HEK293 (cell line): ENCODE results near the gene OR14J1.
"Not testable (repeated sequence)": the region's sequence is repeated elsewhere in the genome, so short reads cannot be mapped to it uniquely, and the experiment has no call there.

Experiments used
- CTCF ChIA-PET: fragments of 350-600 bp; formaldehyde crosslinking; extraction: SDS; loops from one replicate; lab custom pipeline; 2021; ENCODE audit warnings: antibody characterized with exemption; lab: Yijun Ruan, JAX
- POLR2A ChIA-PET: fragments of 300-600 bp; formaldehyde crosslinking; extraction: SDS; loops from one replicate; lab custom pipeline; 2020; ENCODE audit warnings: antibody characterized with exemption, inconsistent platforms; lab: Yijun Ruan, JAX
- H3K27ac ChIP-seq: fragments of 200-500 bp; sonication (Bioruptor generic); 2 replicates; pipeline ENCODE4 v1.5.1; 2014; ENCODE audit warnings: low read depth, low read length, control low read depth, inconsistent platforms; ENCODE audit errors: extremely low read depth
- H3K36me3 ChIP-seq, 2 experiments: fragments of 200-500 bp in 1 of 2; sonication (Bioruptor generic) in 1 of 2; 1 replicate in 1 of 2; 2 replicates in 1 of 2; pipeline ENCODE4 v1.5.1; 2014 to 2017; ENCODE audit warnings: inconsistent platforms in 2 of 2, low read length in 2 of 2; ENCODE audit not compliant: control insufficient read depth in 2 of 2, insufficient read depth in 1 of 2
- H3K4me1 ChIP-seq: fragments of 200-500 bp; sonication (Bioruptor generic); 2 replicates; pipeline ENCODE4 v1.5.1; 2014; ENCODE audit warnings: mild to moderate bottlenecking, low read length, inconsistent platforms; ENCODE audit not compliant: control insufficient read depth, insufficient read depth
- H3K4me3 ChIP-seq: 2 replicates; pipeline ENCODE4 v1.5.1; 2011; ENCODE audit warnings: low read depth, mild to moderate bottlenecking, control low read depth, low read length, moderate library complexity
- H3K9me3 ChIP-seq: fragments of 200-500 bp; sonication (Bioruptor generic); 2 replicates; pipeline ENCODE4 v1.5.1; 2014; ENCODE audit warnings: low read depth, low read length, inconsistent platforms; ENCODE audit not compliant: control insufficient read depth, insufficient read depth
- BCL11B ChIP-seq: fragments of 450-650 bp; formaldehyde crosslinking; IDR thresholded peaks from 2 replicates; pipeline ENCODE4 v1.5.1; 2016; ENCODE audit warnings: low read depth, missing biosample characterization, missing genetic modification characterization
- KLF8 ChIP-seq: fragments of 450-650 bp; formaldehyde crosslinking; IDR thresholded peaks from 2 replicates; pipeline ENCODE4 v1.5.1; 2016; ENCODE audit warnings: missing biosample characterization, missing genetic modification characterization
- PRDM1 ChIP-seq: fragments of 450-650 bp; formaldehyde crosslinking; IDR thresholded peaks from 2 replicates; pipeline ENCODE4; 2016; ENCODE audit warnings: missing biosample characterization, missing genetic modification characterization
- SALL2 ChIP-seq: fragments of 450-650 bp; formaldehyde crosslinking; IDR thresholded peaks from 2 replicates; pipeline ENCODE4 v1.5.0; 2017; ENCODE audit warnings: missing biosample characterization, mild to moderate bottlenecking, missing genetic modification characterization, borderline replicate concordance
- TSHZ1 ChIP-seq: fragments of 450-650 bp; formaldehyde crosslinking; IDR thresholded peaks from 2 replicates; pipeline ENCODE4 v1.5.1; 2016; ENCODE audit warnings: missing biosample characterization, missing genetic modification characterization, borderline replicate concordance
- ZBTB8A ChIP-seq: fragments of 450-650 bp; formaldehyde crosslinking; IDR thresholded peaks from 2 replicates; pipeline ENCODE4 v1.5.1; 2016; ENCODE audit warnings: missing biosample characterization, missing genetic modification characterization
- ZFHX2 ChIP-seq: fragments of 450-650 bp; formaldehyde crosslinking; conservative IDR thresholded peaks from 2 replicates; pipeline ENCODE4 v1.5.1; 2016; ENCODE audit warnings: missing biosample characterization, missing genetic modification characterization
- ZNF10 ChIP-seq: fragments of 450-650 bp; formaldehyde crosslinking; IDR thresholded peaks from 2 replicates; pipeline ENCODE4 v1.5.1; 2017; ENCODE audit warnings: missing biosample characterization, missing genetic modification characterization
- ZNF148 ChIP-seq: fragments of 450-650 bp; formaldehyde crosslinking; IDR thresholded peaks from 2 replicates; pipeline ENCODE4 v1.5.0; 2017; ENCODE audit warnings: missing biosample characterization, missing genetic modification characterization, borderline replicate concordance
- ZNF174 ChIP-seq: fragments of 450-650 bp; formaldehyde crosslinking; IDR thresholded peaks from 2 replicates; pipeline ENCODE4 v1.5.0; 2017; ENCODE audit warnings: missing biosample characterization, mild to moderate bottlenecking, missing genetic modification characterization
- ZNF175 ChIP-seq: fragments of 450-650 bp; formaldehyde crosslinking; IDR thresholded peaks from 2 replicates; pipeline ENCODE4 v1.5.1; 2016; ENCODE audit warnings: missing biosample characterization, missing genetic modification characterization
- ZNF26 ChIP-seq: fragments of 450-650 bp; formaldehyde crosslinking; IDR thresholded peaks from 2 replicates; pipeline ENCODE4 v1.5.1; 2016; ENCODE audit warnings: missing biosample characterization, missing genetic modification characterization
- ZNF266 ChIP-seq: fragments of 450-650 bp; formaldehyde crosslinking; IDR thresholded peaks from 2 replicates; pipeline ENCODE4 v1.5.1; 2016; ENCODE audit warnings: missing biosample characterization, missing genetic modification characterization, low read depth
- ZNF426 ChIP-seq: fragments of 450-650 bp; formaldehyde crosslinking; IDR thresholded peaks from 2 replicates; pipeline ENCODE4 v1.5.1; 2017; ENCODE audit warnings: missing biosample characterization, missing genetic modification characterization, mild to moderate bottlenecking, inconsistent platforms, moderate library complexity
- ZNF521 ChIP-seq: fragments of 450-650 bp; formaldehyde crosslinking; IDR thresholded peaks from 2 replicates; pipeline ENCODE4 v1.5.1; 2017; ENCODE audit warnings: missing biosample characterization, mild to moderate bottlenecking, missing genetic modification characterization
- ZNF585B ChIP-seq: fragments of 450-650 bp; formaldehyde crosslinking; IDR thresholded peaks from 2 replicates; pipeline ENCODE4 v1.5.1; 2016; ENCODE audit warnings: missing biosample characterization, missing genetic modification characterization

Gene OR14J1

GRCh38 chr6:29294499-29294914 is 7.0 kb upstream of the OR14J1 start:
- Histone ChIP-seq H3K27ac (no peak overlapping the region), H3K4me1 (no peaks in the 10 kb centered on the region), H3K4me3 (no peak overlapping the region), H3K9me3 (no peaks in the 10 kb centered on the region), H3K36me3 (no peaks in the 10 kb centered on the region)
- CTCF ChIA-PET, result interaction anchor here (0.5 to 0.9 kb wide), 3 partner anchors 53 to 357 kb away, joined by 3 read pairs; no protein-coding TSS in a partner anchor
- no peak for TF ChIP-seq ZFHX2 (tag by site-specific recombination)
- no peak for TF ChIP-seq PRDM1 (tag by site-specific recombination)
- TF ChIP-seq ZBTB8A (tag by site-specific recombination), result no peak
- TF ChIP-seq ZNF148 (tag by site-specific recombination), result no peak
- POLR2A ChIA-PET, result no interaction called here

GRCh38 chr6:29295181-29295585 is 6.3 kb upstream of the OR14J1 start:
- no peak overlapping the region for H3K4me3 ChIP-seq
- ChIA-PET POLR2A (no interaction called here), CTCF (interaction anchor here (0.5 kb wide), 2 partner anchors 10 to 143 kb away, joined by 3 read pairs; no protein-coding TSS in a partner anchor)
- H3K4me1 ChIP-seq, result no peaks in the 10 kb centered on the region
- H3K27ac ChIP-seq, result no peak overlapping the region
- H3K9me3 ChIP-seq, result no peaks in the 10 kb centered on the region
- no peak for TF ChIP-seq ZNF266 (tag by site-specific recombination)
- H3K36me3 ChIP-seq, result no peaks in the 10 kb centered on the region

- POLR2A ChIA-PET, result no interaction called here
- Histone ChIP-seq H3K36me3 (no peaks in the 10 kb centered on the region), H3K27ac (no peak overlapping the region), H3K9me3 (no peaks in the 10 kb centered on the region), H3K4me3 (no peak overlapping the region), H3K4me1 (no peaks in the 10 kb centered on the region)
- CTCF ChIA-PET, result interaction anchor here (0.5 kb wide), 1 partner anchor 10 kb away, joined by 3 read pairs; no protein-coding TSS in a partner anchor
- TF ChIP-seq ZNF174 (tag by site-specific recombination) (no peak), ZNF175 (tag by site-specific recombination) (no peak)
These were observed 5.9 kb upstream of the OR14J1 start for GRCh38 chr6:29295623-29296022.

GRCh38 chr6:29319931-29320330 is 18.4 kb downstream of the OR14J1 start:
- Histone ChIP-seq H3K4me1 (no peaks in the 10 kb centered on the region), H3K4me3 (no peak overlapping the region), H3K36me3 (no peaks in the 10 kb centered on the region), H3K27ac (no peak overlapping the region), H3K9me3 (no peaks in the 10 kb centered on the region)
- ChIA-PET POLR2A (no interaction called here), CTCF (no interaction called here)
- no peak for TF ChIP-seq ZNF585B (tag by site-specific recombination)
- TF ChIP-seq KLF8 (tag by site-specific recombination), result no peak
- no peak for TF ChIP-seq BCL11B (tag by site-specific recombination)
- no peak for TF ChIP-seq ZNF26 (tag by site-specific recombination)
- no peak for TF ChIP-seq SALL2 (tag by site-specific recombination)
- no peak for TF ChIP-seq ZNF426 (tag by site-specific recombination)
- TF ChIP-seq TSHZ1 (tag by site-specific recombination), result no peak
- no peak for TF ChIP-seq ZNF521 (tag by site-specific recombination)
- TF ChIP-seq ZBTB8A (tag by site-specific recombination), result no peak
- TF ChIP-seq PRDM1 (tag by site-specific recombination), result no peak
- TF ChIP-seq ZNF10, result no peak

GRCh38 chr6:29323332-29323731 is 21.8 kb downstream of the OR14J1 start:
- H3K9me3 ChIP-seq, H3K4me3 ChIP-seq, H3K4me1 ChIP-seq, POLR2A ChIA-PET, H3K36me3 ChIP-seq, H3K27ac ChIP-seq, CTCF ChIA-PET: not testable (repeated sequence)
